Keratinocyte (primary cell): ENCODE measurements around the gene SPACA9. TPM values are rescaled to one million over a fixed set of nuclear protein-coding genes. Genes with fewer than 3 reads are reported as not detected.

Source experiments
- DNase-seq: peaks from one replicate; pipeline ENCODE4 v3.0.0-alpha.2; 2011; ENCODE audit warnings: low read depth, missing footprints, low spot score
- FAIRE-seq: peaks from 2 replicates; lab custom pipeline; 2011; peaks lifted over from hg19 to GRCh38; lab: Jason Lieb, UNC
- H2AFZ ChIP-seq: 2 replicates; pipeline ENCODE4 v1.6.0; 2012; ENCODE audit warnings: low read length, control low read depth, inconsistent platforms; ENCODE audit not compliant: control insufficient read depth
- H3K27ac ChIP-seq: 2 replicates; pipeline ENCODE4 v1.5.1; 2011; ENCODE audit warnings: low read length; ENCODE audit not compliant: control insufficient read depth, insufficient read depth
- H3K27me3 ChIP-seq: 3 replicates; pipeline ENCODE4 v1.6.0; 2011; ENCODE audit warnings: low read length; ENCODE audit not compliant: control insufficient read depth, insufficient read depth; ENCODE audit errors: extremely low read depth
- H3K36me3 ChIP-seq, 2 experiments: 2 replicates in 1 of 2; 3 replicates in 1 of 2; pipeline ENCODE4 v1.5.1; 2011; ENCODE audit warnings: low read length in 2 of 2, mild to moderate bottlenecking in 1 of 2; ENCODE audit not compliant: control insufficient read depth in 2 of 2, insufficient read depth in 2 of 2; ENCODE audit errors: extremely low read depth in 1 of 2
- H3K4me1 ChIP-seq: 3 replicates; pipeline ENCODE4 v1.5.1; 2011; ENCODE audit warnings: low read length; ENCODE audit not compliant: control insufficient read depth, insufficient read depth; ENCODE audit errors: extremely low read depth
- H3K4me2 ChIP-seq: 3 replicates; pipeline ENCODE4 v1.6.0; 2011; ENCODE audit warnings: low read depth, low read length; ENCODE audit not compliant: control insufficient read depth, insufficient read depth; ENCODE audit errors: extremely low read depth
- H3K4me3 ChIP-seq, 3 experiments: fragments of 200-600 bp in 1 of 3; sonication (generic) in 1 of 3; 2 replicates in 2 of 3; 3 replicates in 1 of 3; pipeline ENCODE4 v1.5.1; 2011 to 2016; ENCODE audit warnings: low read length in 3 of 3, mild to moderate bottlenecking in 3 of 3, control low read depth in 2 of 3, inconsistent platforms in 1 of 3, low read depth in 1 of 3, mixed read lengths in 1 of 3, mixed run types in 1 of 3, moderate library complexity in 1 of 3; ENCODE audit not compliant: control insufficient read depth in 2 of 3, insufficient read depth in 2 of 3; ENCODE audit errors: extremely low read depth in 1 of 3
- H3K79me2 ChIP-seq: 2 replicates; pipeline ENCODE4 v1.6.0; 2012; ENCODE audit warnings: low read length; ENCODE audit not compliant: control insufficient read depth, insufficient read depth
- H3K9ac ChIP-seq: 3 replicates; pipeline ENCODE4 v1.6.0; 2011; ENCODE audit warnings: low read length; ENCODE audit not compliant: control insufficient read depth, insufficient read depth; ENCODE audit errors: extremely low read depth
- H3K9me1 ChIP-seq: 3 replicates; pipeline ENCODE4 v1.6.0; 2011; ENCODE audit warnings: low read length; ENCODE audit not compliant: control insufficient read depth, insufficient read depth; ENCODE audit errors: extremely low read depth
- H3K9me3 ChIP-seq: 2 replicates; pipeline ENCODE4 v1.5.1; 2012; ENCODE audit warnings: low read depth, low read length; ENCODE audit not compliant: control insufficient read depth
- H4K20me1 ChIP-seq: 3 replicates; pipeline ENCODE4 v1.6.0; 2011; ENCODE audit warnings: low read length; ENCODE audit not compliant: control insufficient read depth, insufficient read depth; ENCODE audit errors: extremely low read depth
- EZH2 ChIP-seq: IDR thresholded peaks from one replicate; pipeline ENCODE4 v1.6.1; 2012; ENCODE audit warnings: inconsistent platforms, mild to moderate bottlenecking, low read length, moderate library complexity
- dilution Hi-C: fragments of 300-500 bp; cut with MboI; formaldehyde crosslinking; loops from one replicate; pipeline ENCODE4 v1.7.0; 2020; ENCODE audit warnings: low sequenced_read_pairs; ENCODE audit not compliant: extremely low pct_ligation_motif_present
- polyA plus RNA-seq, 5 experiments: library from polyadenylated mRNA; depleted of rRNA in 3 of 5; stranded (reverse) in 3 of 5; stranded (forward) in 1 of 5; unstranded in 1 of 5; fragments of >200 nt; gene quantifications; 1 replicate in 1 of 5; 2 replicates in 3 of 5; 3 replicates in 1 of 5; pipeline versions ENCODE4 v1.2.1 to v1.2.3, GENCODE V29; 2011 to 2012; ENCODE audit warnings: missing spikeins in 2 of 5, low read depth in 1 of 5, low replicate concordance in 1 of 5
- TF ChIP-seq, protein P1 (sequence below), 3 experiments: IDR thresholded peaks in 1 of 3; conservative IDR thresholded peaks in 1 of 3; optimal IDR thresholded peaks in 1 of 3; 2 replicates in 2 of 3; 3 replicates in 1 of 3; pipeline versions ENCODE3 to v1.5.1; 2011; ENCODE audit warnings: low read length in 3 of 3, mild to moderate bottlenecking in 3 of 3, moderate library complexity in 2 of 3, control low read depth in 1 of 3, inconsistent platforms in 1 of 3; ENCODE audit not compliant: insufficient read depth in 2 of 3; ENCODE audit errors: extremely low read depth in 1 of 3

Gene SPACA9
- polyA plus RNA-seq, 1 donor (not counting 4 experiments of a cell fraction or from before 2014, with no cell fraction given) = 3.6 TPM

DNA sequence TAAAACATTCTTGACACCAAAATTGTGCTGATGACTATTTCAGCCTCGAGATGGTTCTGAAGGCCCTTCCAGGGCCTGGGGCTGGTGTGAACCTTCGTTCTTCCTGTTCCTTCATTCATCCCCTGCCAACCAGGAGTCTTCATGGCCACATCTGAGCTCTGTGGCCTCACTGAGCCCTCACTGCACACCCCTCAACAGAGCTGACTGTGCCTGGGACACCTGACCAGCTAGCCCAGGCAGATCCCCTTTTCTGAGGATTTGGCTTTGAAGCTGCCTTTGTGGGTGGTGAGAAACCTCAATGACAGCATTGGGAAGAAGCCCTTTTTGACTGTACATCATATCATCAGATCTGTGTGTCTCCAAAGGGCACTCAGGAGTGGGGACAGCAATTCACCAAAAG is 14.4 kb upstream of the SPACA9 start:
- Histone ChIP-seq H3K9me1 (no peaks in the 10 kb centered on the region), H3K27ac (no peak overlapping the region)
- FAIRE-seq = no peak

DNA sequence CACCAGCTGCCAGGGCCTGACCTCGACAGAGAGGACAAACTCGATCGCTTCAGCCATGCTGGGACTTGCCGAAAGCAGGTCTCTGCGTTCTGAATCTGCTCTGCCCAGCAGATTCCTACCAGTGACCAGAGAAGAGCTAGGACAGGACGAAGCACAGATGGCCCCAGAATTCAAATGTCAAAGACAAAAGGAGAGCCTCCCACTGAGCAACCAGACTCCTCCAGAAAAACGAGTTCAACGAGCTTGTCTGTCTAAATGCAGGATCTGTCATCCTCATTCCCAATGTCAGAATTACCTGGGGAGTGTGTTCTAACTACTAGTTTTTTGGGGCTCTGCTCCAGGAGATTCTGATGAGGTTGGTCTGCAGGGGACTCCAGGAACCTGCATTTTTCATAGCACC is 14.0 kb upstream of the SPACA9 start:
- H3K79me2 ChIP-seq = no peaks in the 10 kb centered on the region
- H3K27ac ChIP-seq = no peak overlapping the region
- no peak overlapping the region for H3K9ac ChIP-seq
- dilution Hi-C loops = no loop called here
- DNase-seq (no peak), FAIRE-seq (no peak)
- H3K9me1 ChIP-seq = no peaks in the 10 kb centered on the region
- no peak overlapping the region for H3K4me2 ChIP-seq
- no peak overlapping the region for H2AFZ ChIP-seq
- H3K4me1 ChIP-seq = no peaks in the 10 kb centered on the region
- H4K20me1 ChIP-seq = no peaks in the 10 kb centered on the region
- no peak overlapping the region for H3K4me3 ChIP-seq
- TF ChIP-seq, protein P1, sequence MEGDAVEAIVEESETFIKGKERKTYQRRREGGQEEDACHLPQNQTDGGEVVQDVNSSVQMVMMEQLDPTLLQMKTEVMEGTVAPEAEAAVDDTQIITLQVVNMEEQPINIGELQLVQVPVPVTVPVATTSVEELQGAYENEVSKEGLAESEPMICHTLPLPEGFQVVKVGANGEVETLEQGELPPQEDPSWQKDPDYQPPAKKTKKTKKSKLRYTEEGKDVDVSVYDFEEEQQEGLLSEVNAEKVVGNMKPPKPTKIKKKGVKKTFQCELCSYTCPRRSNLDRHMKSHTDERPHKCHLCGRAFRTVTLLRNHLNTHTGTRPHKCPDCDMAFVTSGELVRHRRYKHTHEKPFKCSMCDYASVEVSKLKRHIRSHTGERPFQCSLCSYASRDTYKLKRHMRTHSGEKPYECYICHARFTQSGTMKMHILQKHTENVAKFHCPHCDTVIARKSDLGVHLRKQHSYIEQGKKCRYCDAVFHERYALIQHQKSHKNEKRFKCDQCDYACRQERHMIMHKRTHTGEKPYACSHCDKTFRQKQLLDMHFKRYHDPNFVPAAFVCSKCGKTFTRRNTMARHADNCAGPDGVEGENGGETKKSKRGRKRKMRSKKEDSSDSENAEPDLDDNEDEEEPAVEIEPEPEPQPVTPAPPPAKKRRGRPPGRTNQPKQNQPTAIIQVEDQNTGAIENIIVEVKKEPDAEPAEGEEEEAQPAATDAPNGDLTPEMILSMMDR (optimal IDR thresholded peaks at IDR 0.05 in 1 of 3, IDR thresholded peaks at IDR 0.05 in 1 of 3, conservative IDR thresholded peaks at IDR 0.05 in 1 of 3; ENCODE audit: extremely low read depth in 1 of 3, insufficient read depth in 2 of 3, low read length in 3 of 3) = no peak
- TF ChIP-seq EZH2 = no peak
- H3K27me3 ChIP-seq = no peaks in the 10 kb centered on the region
- no peaks in the 10 kb centered on the region for H3K36me3 ChIP-seq
- no peaks in the 10 kb centered on the region for H3K9me3 ChIP-seq

More for the DNA sequence above, 14.4 kb upstream of the SPACA9 start:
- H3K27me3 ChIP-seq = no peaks in the 10 kb centered on the region
- H3K4me3 ChIP-seq = no peak overlapping the region
- no peak for DNase-seq
- H3K4me1 ChIP-seq = no peaks in the 10 kb centered on the region
- H3K36me3 ChIP-seq = no peaks in the 10 kb centered on the region
- no peak overlapping the region for H3K4me2 ChIP-seq
- no peak overlapping the region for H2AFZ ChIP-seq
- dilution Hi-C loops = no loop called here
- H3K79me2 ChIP-seq = no peaks in the 10 kb centered on the region
- no peaks in the 10 kb centered on the region for H3K9me3 ChIP-seq
- no peak overlapping the region for H3K9ac ChIP-seq
- TF ChIP-seq, protein P1 (optimal IDR thresholded peaks at IDR 0.05 in 1 of 3, IDR thresholded peaks at IDR 0.05 in 1 of 3, conservative IDR thresholded peaks at IDR 0.05 in 1 of 3; ENCODE audit: extremely low read depth in 1 of 3, insufficient read depth in 2 of 3, low read length in 3 of 3) = no peak
- TF ChIP-seq EZH2 = no peak
- H4K20me1 ChIP-seq = no peaks in the 10 kb centered on the region
